HG02840 (cell line): Measurements from ENCODE around the gene NOVA1.

Experiments
- ATAC-seq: cut with Tn5 transposase; IDR thresholded peaks from one replicate; pipeline ENCODE4 v1.9.1; 2021; ENCODE audit warnings: mild to moderate bottlenecking, moderate library complexity, moderate number of reproducible peaks; ENCODE audit not compliant: unreplicated experiment, low FRiP score

Gene NOVA1

GRCh38 chr14:26594756-26595545, 2.9 kb downstream of the NOVA1 start:
- no peak for ATAC-seq

GRCh38 chr14:26594148-26594547, 3.7 kb downstream of the NOVA1 start:
- ATAC-seq, result no peak

- ATAC-seq, result no peak
Measured at GRCh38 chr14:26593357-26593756, 4.5 kb downstream of the NOVA1 start.

GRCh38 chr14:26589925-26590324, 7.9 kb downstream of the NOVA1 start:
- ATAC-seq, result no peak

GRCh38 chr14:26577711-26578110, 20.1 kb downstream of the NOVA1 start:
- no peak for ATAC-seq

GRCh38 chr14:26554069-26554772, 43.6 kb downstream of the NOVA1 start:
- no peak for ATAC-seq

- no peak for ATAC-seq
Measured at GRCh38 chr14:26549571-26549970, 48.3 kb downstream of the NOVA1 start.

GRCh38 chr14:26548406-26548805, 49.4 kb downstream of the NOVA1 start:
- no peak for ATAC-seq

GRCh38 chr14:26538176-26538575, 59.7 kb downstream of the NOVA1 start:
- ATAC-seq, result no peak

- ATAC-seq, result no peak
Measured at GRCh38 chr14:26531894-26532293, 65.9 kb downstream of the NOVA1 start.

GRCh38 chr14:26528415-26529182, 69.2 kb downstream of the NOVA1 start:
- ATAC-seq, result no peak

- ATAC-seq, result no peak
Measured at GRCh38 chr14:26527095-26527494, 70.7 kb downstream of the NOVA1 start.

GRCh38 chr14:26526137-26526536, 71.7 kb downstream of the NOVA1 start:
- no peak for ATAC-seq

- no peak for ATAC-seq
Measured at GRCh38 chr14:26525085-26525484, 72.7 kb downstream of the NOVA1 start.

GRCh38 chr14:26522967-26523366, 74.9 kb downstream of the NOVA1 start:
- ATAC-seq, result no peak

GRCh38 chr14:26517771-26518170, 80.1 kb downstream of the NOVA1 start:
- no peak for ATAC-seq

GRCh38 chr14:26500028-26500427, 97.8 kb downstream of the NOVA1 start:
- no peak for ATAC-seq

- no peak for ATAC-seq
Measured at GRCh38 chr14:26499546-26499945, 98.3 kb downstream of the NOVA1 start.

GRCh38 chr14:26486922-26487321, 110.9 kb downstream of the NOVA1 start:
- ATAC-seq, result no peak

GRCh38 chr14:26484562-26484961, 113.3 kb downstream of the NOVA1 start:
- no peak for ATAC-seq

- ATAC-seq, result no peak
Measured at GRCh38 chr14:26478967-26479366, 118.9 kb downstream of the NOVA1 start.
